Mesodermal cell (in vitro differentiated cells): ENCODE measurements around the gene ANKEF1.
"Not testable (repeated sequence)": the region's sequence is repeated elsewhere in the genome, so short reads cannot be mapped to it uniquely, and the experiment has no call there.

Experiments used
- H3K27ac ChIP-seq: 2 replicates; pipeline ENCODE4 v1.7.0; 2013; ENCODE audit warnings: mild to moderate bottlenecking, low read depth, low read length, moderate library complexity; ENCODE audit not compliant: severe bottlenecking
- H3K36me3 ChIP-seq: 2 replicates; pipeline ENCODE4 v1.7.1; 2013; ENCODE audit warnings: mild to moderate bottlenecking, low read length, moderate library complexity; ENCODE audit not compliant: control insufficient read depth, insufficient read depth
- H3K4me1 ChIP-seq: one replicate; pipeline ENCODE4 v1.7.1; 2013; ENCODE audit warnings: mild to moderate bottlenecking, low read length; ENCODE audit not compliant: insufficient read depth, control insufficient read depth, poor library complexity, severe bottlenecking
- H3K4me3 ChIP-seq: 2 replicates; pipeline ENCODE4 v1.7.0; 2013; ENCODE audit warnings: low read length, control low read depth, mild to moderate bottlenecking; ENCODE audit not compliant: insufficient read depth, poor library complexity, severe bottlenecking; ENCODE audit errors: extremely low read depth
- H3K9me3 ChIP-seq: 2 replicates; pipeline ENCODE4 v1.7.1; 2013; ENCODE audit warnings: mild to moderate bottlenecking, low read length, moderate library complexity; ENCODE audit not compliant: control insufficient read depth
- WGBS, 2 experiments: methylation state at CpG; one replicate each; pipeline ENCODE4 v1.1.5; 2013; ENCODE audit warnings: missing lambda C conversion rate in 2 of 2; ENCODE audit not compliant: insufficient coverage in 2 of 2; 5-methylcytosine and 5-hydroxymethylcytosine counted together

The ANKEF1 gene

GRCh38 chr20:10004900-10005299 lies 29.9 kb upstream of the ANKEF1 start:
- H3K4me1 ChIP-seq = no peaks in the 10 kb centered on the region
- no peak overlapping the region for H3K4me3 ChIP-seq
- H3K9me3 ChIP-seq = no peaks in the 10 kb centered on the region
- no peak overlapping the region for H3K27ac ChIP-seq
- H3K36me3 ChIP-seq = no peaks in the 10 kb centered on the region
- 67% methylated on average over 1 of the region's 2 CpGs; no CpG with 5 or more reads in 1 of the 2 experiments for WGBS, 2 experiments

GRCh38 chr20:10005885-10006284 lies 28.9 kb upstream of the ANKEF1 start:
- 80% methylated on average over 1 of the region's 1 CpG; no CpG with 5 or more reads in 1 of the 2 experiments for WGBS, 2 experiments
- Histone ChIP-seq H3K27ac (no peak overlapping the region), H3K4me1 (no peaks in the 10 kb centered on the region), H3K36me3 (no peaks in the 10 kb centered on the region), H3K9me3 (no peaks in the 10 kb centered on the region), H3K4me3 (no peak overlapping the region)

- H3K4me3 ChIP-seq = no peak overlapping the region
- no peaks in the 10 kb centered on the region for H3K36me3 ChIP-seq
- no peak overlapping the region for H3K27ac ChIP-seq
- no peaks in the 10 kb centered on the region for H3K4me1 ChIP-seq
- WGBS, 2 experiments = 94% methylated on average over 4 of the region's 4 CpGs
- H3K9me3 ChIP-seq = no peaks in the 10 kb centered on the region
Measured at GRCh38 chr20:10006447-10007090, 28.2 kb upstream of the ANKEF1 start.

- WGBS, 2 experiments = no CpG with 5 or more reads among the region's 2 CpGs
- Histone ChIP-seq H3K4me3 (no peak overlapping the region), H3K4me1 (no peaks in the 10 kb centered on the region), H3K27ac (no peak overlapping the region), H3K36me3 (no peaks in the 10 kb centered on the region), H3K9me3 (no peaks in the 10 kb centered on the region)
Measured at GRCh38 chr20:10007158-10007557, 27.6 kb upstream of the ANKEF1 start.

GRCh38 chr20:10007747-10008146 lies 27.0 kb upstream of the ANKEF1 start:
- Histone ChIP-seq H3K9me3 (no peaks in the 10 kb centered on the region), H3K4me1 (no peaks in the 10 kb centered on the region), H3K36me3 (no peaks in the 10 kb centered on the region), H3K27ac (no peak overlapping the region), H3K4me3 (no peak overlapping the region)
- 94 to 97% methylated on average over 5 of the region's 5 CpGs for WGBS, 2 experiments

GRCh38 chr20:10012464-10012863 lies 22.3 kb upstream of the ANKEF1 start:
- WGBS, 2 experiments = 80% methylated on average over 1 of the region's 5 CpGs; no CpG with 5 or more reads in 1 of the 2 experiments

GRCh38 chr20:10014431-10014830 lies 20.4 kb upstream of the ANKEF1 start:
- H3K9me3 ChIP-seq = no peaks in the 10 kb centered on the region
- no peaks in the 10 kb centered on the region for H3K36me3 ChIP-seq
- no peak overlapping the region for H3K27ac ChIP-seq
- H3K4me3 ChIP-seq = no peak overlapping the region
- H3K4me1 ChIP-seq = no peaks in the 10 kb centered on the region
- 75 to 81% methylated on average over 5 of the region's 5 CpGs for WGBS, 2 experiments

More at GRCh38 chr20:10012464-10012863, 22.3 kb upstream of the ANKEF1 start:
- Histone ChIP-seq H3K9me3 (no peaks in the 10 kb centered on the region), H3K36me3 (no peaks in the 10 kb centered on the region), H3K4me1 (no peaks in the 10 kb centered on the region), H3K27ac (no peak overlapping the region), H3K4me3 (no peak overlapping the region)

GRCh38 chr20:10020937-10021336 lies 13.8 kb upstream of the ANKEF1 start:
- Histone ChIP-seq H3K4me3 (no peak overlapping the region), H3K36me3 (no peaks in the 10 kb centered on the region), H3K9me3 (no peaks in the 10 kb centered on the region), H3K4me1 (no peaks in the 10 kb centered on the region), H3K27ac (no peak overlapping the region)
- 0 to 50% methylated on average over 1 to 2 of the region's 2 CpGs for WGBS, 2 experiments

- WGBS, 2 experiments = 85 to 88% methylated on average over 1 of the region's 2 CpGs
Measured at GRCh38 chr20:10022625-10023024, 12.2 kb upstream of the ANKEF1 start.

GRCh38 chr20:10023911-10024310 lies 10.9 kb upstream of the ANKEF1 start:
- H3K9me3 ChIP-seq = no peaks in the 10 kb centered on the region
- H3K4me1 ChIP-seq = no peaks in the 10 kb centered on the region
- no peak overlapping the region for H3K4me3 ChIP-seq
- no peaks in the 10 kb centered on the region for H3K36me3 ChIP-seq
- 82% methylated on average over 2 of the region's 2 CpGs; no CpG with 5 or more reads in 1 of the 2 experiments for WGBS, 2 experiments
- no peak overlapping the region for H3K27ac ChIP-seq

More at GRCh38 chr20:10022625-10023024, 12.2 kb upstream of the ANKEF1 start:
- no peaks in the 10 kb centered on the region for H3K9me3 ChIP-seq
- H3K27ac ChIP-seq = no peak overlapping the region
- H3K4me3 ChIP-seq = no peak overlapping the region
- H3K36me3 ChIP-seq = no peaks in the 10 kb centered on the region
- no peaks in the 10 kb centered on the region for H3K4me1 ChIP-seq

- not testable (repeated sequence) for H3K4me1 ChIP-seq, H3K4me3 ChIP-seq, H3K36me3 ChIP-seq, H3K9me3 ChIP-seq, H3K27ac ChIP-seq
- 92 to 98% methylated on average over 8 to 21 of the region's 47 CpGs for WGBS, 2 experiments
Measured at GRCh38 chr20:10031451-10032215, 3.2 kb upstream of the ANKEF1 start.
